ENCODE measurements around the gene KIF1A. TPM values are rescaled to one million over a fixed set of nuclear protein-coding genes. Genes with fewer than 3 reads are reported as not detected.

Gene KIF1A
- 1 to 10 TPM; 1.7 to 4.1 (median 3.4) TPM for total RNA-seq

- peaks cover 18 to 30% (median 27%) of the 10 kb centered on the region in 4 donors for H3K4me1 ChIP-seq
- H3K9me3 ChIP-seq = peaks cover 0 to 14% (median 2%) of the 10 kb centered on the region in 4 donors
- DNase-seq (ENCODE audit: extremely low spot score) = no peak
- intact Hi-C loops (cut with DNase I) = no loop called here
- H3K27me3 ChIP-seq = peaks cover 0 to 97% (median 40%) of the 10 kb centered on the region in 4 donors
- TF ChIP-seq POLR2AphosphoS5 (IDR thresholded peaks at IDR 0.05) (no peak), POLR2A (IDR thresholded peaks at IDR 0.05; ENCODE audit: low read depth) (no peak), CTCF (IDR thresholded peaks at IDR 0.05) (no peak), EP300 (IDR thresholded peaks at IDR 0.05) (no peak)
- H3K36me3 ChIP-seq = no peaks in the 10 kb centered on the region
- WGBS = no CpG with 5 or more reads among the region's 104 CpGs
- no peak within 1 kb of the TSS for H3K27ac ChIP-seq (replicated peaks in 1 of 4)
- H3K4me3 ChIP-seq = peak within 1 kb of the TSS; percentile 38 to 48 (median 39)
These were observed at the start of gene KIF1A for GRCh38 chr2:240819858-240820606. KIF1A (minus strand) TSS chr2:240820219; CDS start chr2:240797752, 22,467 bp downstream.

- no peak overlapping the region for H3K4me3 ChIP-seq
- H3K4me1 ChIP-seq = no peaks in the 10 kb centered on the region
- no peak overlapping the region for H3K27ac ChIP-seq (replicated peaks in 1 of 4)
- TF ChIP-seq POLR2AphosphoS5 (IDR thresholded peaks at IDR 0.05) (no peak), CTCF (IDR thresholded peaks at IDR 0.05) (no peak), POLR2A (IDR thresholded peaks at IDR 0.05; ENCODE audit: low read depth) (no peak), EP300 (IDR thresholded peaks at IDR 0.05) (no peak)
- DNase-seq (ENCODE audit: extremely low spot score) = no peak
- intact Hi-C loops (cut with DNase I) = no loop called here
- WGBS = 89% methylated on average over 13 of the region's 25 CpGs
- H3K9me3 ChIP-seq = no peaks in the 10 kb centered on the region
- H3K36me3 ChIP-seq = no peaks in the 10 kb centered on the region
- H3K27me3 ChIP-seq = peaks cover 0 to 31% (median 0%) of the 10 kb centered on the region in 4 donors
These were observed 49.3 kb upstream of the KIF1A start for GRCh38 chr2:240869109-240869955.

- Histone ChIP-seq H3K27ac (replicated peaks in 1 of 4) (no peak within 1 kb of the TSS), H3K4me3 (no peak within 1 kb of the TSS), H3K9me3 (no peaks in the 10 kb centered on the region), H3K36me3 (no peaks in the 10 kb centered on the region), H3K4me1 (no peaks in the 10 kb centered on the region), H3K27me3 (peaks cover 0 to 31% (median 0%) of the 10 kb centered on the region in 4 donors)
- DNase-seq (ENCODE audit: extremely low spot score) = no peak
- 73% methylated on average over 12 of the region's 21 CpGs for WGBS
- intact Hi-C loops (cut with DNase I) = no loop called here
- no peak for TF ChIP-seq CTCF (IDR thresholded peaks at IDR 0.05)
These were observed 48.5 kb upstream of the KIF1A start, which contains the start of gene AGXT for GRCh38 chr2:240868286-240869108. AGXT (plus strand) TSS chr2:240868824; CDS start chr2:240868866, 42 bp downstream.

- 78% methylated on average over 5 of the region's 5 CpGs for WGBS
- Histone ChIP-seq H3K4me3 (no peak overlapping the region), H3K27ac (replicated peaks in 1 of 4) (no peak overlapping the region), H3K9me3 (no peaks in the 10 kb centered on the region), H3K36me3 (no peaks in the 10 kb centered on the region), H3K27me3 (peaks cover 0 to 19% (median 0%) of the 10 kb centered on the region in 4 donors), H3K4me1 (no peaks in the 10 kb centered on the region)
- TF ChIP-seq EP300 (IDR thresholded peaks at IDR 0.05) = no peak
- TF ChIP-seq POLR2A (IDR thresholded peaks at IDR 0.05; ENCODE audit: low read depth) = no peak
- TF ChIP-seq POLR2AphosphoS5 (IDR thresholded peaks at IDR 0.05) = no peak
- no peak for TF ChIP-seq CTCF (IDR thresholded peaks at IDR 0.05)
- intact Hi-C loops (cut with DNase I) = no loop called here
- DNase-seq (ENCODE audit: extremely low spot score) = no peak
These were observed 45.4 kb upstream of the KIF1A start for GRCh38 chr2:240865391-240865790.
